Gastroesophageal sphincter (tissue), 4 donors: ENCODE data around the gene KLHL18. TPM values are rescaled to one million over a fixed set of nuclear protein-coding genes. Genes with fewer than 3 reads are reported as not detected.
"Not testable (repeated sequence)": the region's sequence is repeated elsewhere in the genome, so short reads cannot be mapped to it uniquely, and the experiment has no call there.

Experiments used
- ATAC-seq: fragments of 150-250 bp; one replicate; pipeline ENCODE4 v1.9.1; 2016; ENCODE audit warnings: mild to moderate bottlenecking, moderate library complexity
- H3K27ac ChIP-seq, 4 donors: fragments of 200-600 bp; sonication (generic) in 3 of 4; 1 replicate in 3 of 4; 2 replicates in 1 of 4; pipeline ENCODE4 v1.5.1; 2016 to 2019
- H3K27me3 ChIP-seq: fragments of 200-600 bp; sonication (generic); one replicate; pipeline ENCODE4 v1.5.1; 2019
- H3K36me3 ChIP-seq, 2 donors: fragments of 200-600 bp; sonication (generic); one replicate each; pipeline ENCODE4 v1.5.1; 2019; ENCODE audit warnings: control low read depth in 1 of 2
- H3K4me1 ChIP-seq, 3 donors: fragments of 200-600 bp; sonication (generic); 1 replicate in 2 of 3; 2 replicates in 1 of 3; pipeline ENCODE4 v1.5.1; 2016 to 2019; ENCODE audit warnings: control low read depth in 2 of 3
- H3K4me3 ChIP-seq, 2 donors: fragments of 200-600 bp; sonication (generic); one replicate each; pipeline ENCODE4 v1.5.1; 2019; ENCODE audit warnings: mild to moderate bottlenecking in 1 of 2, moderate library complexity in 1 of 2
- H3K9me3 ChIP-seq, 3 donors: fragments of 200-600 bp; sonication (generic); one replicate each; pipeline ENCODE4 v1.5.1; 2017 to 2019; ENCODE audit warnings: control low read depth in 2 of 3
- CTCF ChIP-seq, 4 experiments: fragments of 200-600 bp in 2 of 4; fragments of 450-650 bp in 2 of 4; sonication (generic) in 1 of 4; IDR thresholded peaks; one replicate each; pipeline ENCODE4 v1.5.1; 2017 to 2019; ENCODE audit warnings: antibody characterized with exemption in 4 of 4, mild to moderate bottlenecking in 2 of 4, moderate library complexity in 2 of 4
- EP300 ChIP-seq: sonication (generic); formaldehyde crosslinking; IDR thresholded peaks from one replicate; pipeline ENCODE4 v1.6.1; 2017; ENCODE audit warnings: antibody characterized with exemption, mild to moderate bottlenecking
- POLR2A ChIP-seq, 2 donors: fragments of 450-650 bp; IDR thresholded peaks; one replicate each; pipeline ENCODE4 v1.6.1; 2017; ENCODE audit warnings: antibody characterized with exemption in 2 of 2, mild to moderate bottlenecking in 2 of 2, moderate library complexity in 1 of 2
- POLR2AphosphoS5 ChIP-seq: sonication (generic); formaldehyde crosslinking; IDR thresholded peaks from one replicate; pipeline ENCODE4 v1.6.1; 2017; ENCODE audit warnings: antibody characterized with exemption
- WGBS, 2 donors: methylation state at CpG; one replicate each; pipeline ENCODE4 v1.1.5; 2018; ENCODE audit warnings: low coverage in 1 of 2; 5-methylcytosine and 5-hydroxymethylcytosine counted together
- total RNA-seq, 4 donors: library from RNA; depleted of rRNA; stranded (reverse); fragments of >200 nt; gene quantifications; one replicate each; pipeline ENCODE4 v1.1.0, GENCODE V29; 2016

Gene KLHL18
- total RNA-seq, 4 donors from 2014 or later = 11.6 to 23.3 (median 15.6) TPM

- Histone ChIP-seq H3K36me3 (peaks cover 0 to 34% of the 10 kb centered on the region in 2 donors), H3K4me3 (no peak overlapping the region), H3K27ac (no peak overlapping the region), H3K27me3 (no peaks in the 10 kb centered on the region), H3K4me1 (no peaks in the 10 kb centered on the region), H3K9me3 (no peaks in the 10 kb centered on the region)
- TF ChIP-seq POLR2A (IDR thresholded peaks at IDR 0.05) (no peak), POLR2AphosphoS5 (no peak), EP300 (no peak), CTCF (IDR thresholded peaks at IDR 0.05) (no peak)
- 53 to 63% methylated on average over 2 to 4 of the region's 4 CpGs for WGBS, 2 donors
- no peak for ATAC-seq
Measured at GRCh38 chr3:47347217-47347801, 64.6 kb downstream of the KLHL18 start.

DNA sequence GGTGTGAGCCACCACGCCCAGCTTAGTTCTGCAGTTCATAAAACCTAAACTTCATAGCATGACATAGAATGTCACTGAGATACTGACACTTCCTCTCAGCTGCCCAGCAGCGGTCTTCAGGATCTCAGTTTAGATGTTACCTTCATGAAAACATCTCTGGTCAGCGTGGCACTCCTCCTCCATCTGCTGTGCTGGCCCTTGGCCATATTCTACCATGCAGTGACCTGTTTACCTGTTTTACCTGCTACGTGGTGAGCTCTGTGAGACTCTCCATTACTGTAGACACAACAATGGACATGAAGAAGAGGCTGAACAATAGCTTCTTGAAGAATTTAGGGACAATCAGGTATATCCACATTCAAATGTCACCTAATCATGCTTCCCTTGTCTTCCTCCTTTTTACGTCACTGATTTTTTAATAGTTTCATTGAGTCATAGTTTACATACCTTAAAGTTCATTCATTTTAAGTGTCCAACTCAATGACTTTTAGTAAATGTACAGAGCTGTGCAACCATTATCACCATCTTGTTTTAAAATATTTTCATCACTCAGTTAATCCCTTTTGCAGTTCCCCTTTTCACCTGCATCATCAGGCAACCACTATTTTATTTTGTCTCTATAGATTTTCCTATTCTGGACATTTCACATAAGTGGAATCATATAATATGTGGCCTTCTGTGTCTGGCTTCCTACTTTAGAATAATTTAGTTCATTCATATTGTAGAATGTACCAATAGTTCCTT is 65.8 kb downstream of the KLHL18 start:
- H3K36me3 ChIP-seq = peaks cover 0 to 21% of the 10 kb centered on the region in 2 donors
- H3K27ac ChIP-seq = no peak overlapping the region
- 27 to 76% methylated on average over 1 to 3 of the region's 5 CpGs for WGBS, 2 donors
- no peaks in the 10 kb centered on the region for H3K4me1 ChIP-seq
- no peaks in the 10 kb centered on the region for H3K27me3 ChIP-seq
- H3K4me3 ChIP-seq = no peak overlapping the region
- TF ChIP-seq CTCF (IDR thresholded peaks at IDR 0.05) = no peak
- TF ChIP-seq POLR2A (IDR thresholded peaks at IDR 0.05) = no peak
- TF ChIP-seq EP300 = no peak
- no peak for TF ChIP-seq POLR2AphosphoS5
- ATAC-seq = no peak
- no peaks in the 10 kb centered on the region for H3K9me3 ChIP-seq

- no peaks in the 10 kb centered on the region for H3K36me3 ChIP-seq
- TF ChIP-seq POLR2AphosphoS5 = no peak
- TF ChIP-seq CTCF (IDR thresholded peaks at IDR 0.05) = no peak
- no peak for TF ChIP-seq POLR2A (IDR thresholded peaks at IDR 0.05)
- TF ChIP-seq EP300 = no peak
- ATAC-seq = no peak
- H3K27me3 ChIP-seq = no peaks in the 10 kb centered on the region
- H3K27ac ChIP-seq = no peak overlapping the region
- H3K9me3 ChIP-seq = peaks cover 0 to 18% (median 0%) of the 10 kb centered on the region in 3 donors
- H3K4me3 ChIP-seq = no peak overlapping the region
- H3K4me1 ChIP-seq = no peaks in the 10 kb centered on the region
- 84% methylated on average over 3 of the region's 3 CpGs; no CpG with 5 or more reads in 1 of the 2 donors for WGBS, 2 donors
Measured at GRCh38 chr3:47355010-47355409, 72.3 kb downstream of the KLHL18 start.

DNA sequence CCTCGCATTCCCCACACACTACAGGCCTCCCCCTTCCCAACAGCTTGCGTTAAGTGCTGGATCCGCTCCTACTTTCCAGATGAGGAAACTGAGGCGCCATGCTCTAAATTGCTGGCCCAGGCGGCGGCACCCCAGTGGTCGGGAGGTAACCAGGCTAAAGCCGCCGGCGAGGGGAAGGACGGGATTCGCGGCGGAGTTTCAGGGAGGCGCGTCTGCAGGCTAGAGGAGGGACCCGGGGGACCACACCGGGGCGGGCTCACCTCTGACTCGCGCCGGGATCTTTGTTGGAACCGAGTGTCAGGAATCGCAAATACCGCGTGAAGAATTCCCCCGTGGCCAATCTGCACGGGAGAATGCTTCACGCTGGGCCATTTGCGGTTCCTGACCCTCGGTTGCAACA is 73.5 kb downstream of the KLHL18 start:
- peaks cover 0 to 18% (median 0%) of the 10 kb centered on the region in 3 donors for H3K9me3 ChIP-seq
- TF ChIP-seq CTCF (IDR thresholded peaks at IDR 0.05) (no peak), POLR2AphosphoS5 (no peak), POLR2A (IDR thresholded peaks at IDR 0.05) (no peak), EP300 (no peak)
- H3K27ac ChIP-seq = no peak overlapping the region
- H3K27me3 ChIP-seq = no peaks in the 10 kb centered on the region
- no peaks in the 10 kb centered on the region for H3K4me1 ChIP-seq
- H3K4me3 ChIP-seq = no peak overlapping the region
- H3K36me3 ChIP-seq = no peaks in the 10 kb centered on the region
- ATAC-seq = no peak
- no CpG with 5 or more reads among the region's 31 CpGs for WGBS, 2 donors

DNA sequence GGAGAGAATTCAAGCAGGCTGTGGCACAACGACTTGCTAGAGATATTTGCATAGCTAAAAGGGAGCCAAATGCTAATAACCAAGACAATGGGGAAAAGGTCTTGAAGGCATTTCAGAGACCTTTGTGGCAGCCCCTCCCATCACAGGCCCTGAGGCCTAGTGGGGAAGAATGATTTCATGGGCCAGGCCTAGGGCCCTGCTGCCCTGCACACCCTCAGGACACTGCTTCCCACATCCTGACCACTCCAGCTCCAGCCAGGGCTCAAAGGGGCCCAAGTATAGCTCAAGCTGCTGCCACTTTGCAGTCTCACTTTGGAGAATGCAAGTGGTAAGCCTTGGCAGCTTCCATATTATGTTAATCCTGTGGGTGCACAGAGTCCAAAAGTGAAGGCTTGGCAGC is 76.6 kb downstream of the KLHL18 start:
- no peaks in the 10 kb centered on the region for H3K27me3 ChIP-seq
- TF ChIP-seq EP300 (no peak), POLR2A (IDR thresholded peaks at IDR 0.05) (no peak), CTCF (IDR thresholded peaks at IDR 0.05) (no peak), POLR2AphosphoS5 (no peak)
- no peak overlapping the region for H3K27ac ChIP-seq
- 80% methylated on average over 1 of the region's 1 CpG; no CpG with 5 or more reads in 1 of the 2 donors for WGBS, 2 donors
- H3K4me1 ChIP-seq = no peaks in the 10 kb centered on the region
- H3K36me3 ChIP-seq = no peaks in the 10 kb centered on the region
- peaks cover 0 to 18% (median 0%) of the 10 kb centered on the region in 3 donors for H3K9me3 ChIP-seq
- no peak overlapping the region for H3K4me3 ChIP-seq
- no peak for ATAC-seq

- not testable (repeated sequence) for H3K4me3 ChIP-seq, H3K27ac ChIP-seq, H3K4me1 ChIP-seq, ATAC-seq, H3K36me3 ChIP-seq, H3K27me3 ChIP-seq
- peaks cover 0 to 18% (median 0%) of the 10 kb centered on the region in 3 donors for H3K9me3 ChIP-seq
- WGBS, 2 donors = 82 to 94% methylated on average over 4 of the region's 4 CpGs
Measured at GRCh38 chr3:47360110-47360517, 77.4 kb downstream of the KLHL18 start.
